GM12878 (cell line): Measurements from ENCODE around the gene MACROD2. TPM values are rescaled to one million over a fixed set of nuclear protein-coding genes. Genes with fewer than 3 reads are reported as not detected.

Experiments used
- ATAC-seq: fragments of 200-7000 bp; cut with Tn5 transposase; 3 replicates; pipeline ENCODE4 v1.9.1; 2020; ENCODE audit warnings: mild to moderate bottlenecking, moderate library complexity
- BruUV-seq: library from RNA; stranded (reverse); fragments of 400-500 nt; replicated peaks from 2 replicates; lab custom pipeline; 2021; lab: Mats Ljungman, UMichigan
- CTCF ChIA-PET: fragments of 300-600 bp; sonication (Branson Sonifier 250); formaldehyde crosslinking; extraction: SDS; loops from one replicate; lab custom pipeline; 2021; ENCODE audit warnings: inconsistent platforms; lab: Yijun Ruan, JAX
- POLR2A ChIA-PET: fragments of 350-600 bp; formaldehyde crosslinking; extraction: SDS; loops from one replicate; lab custom pipeline; 2021; ENCODE audit warnings: inconsistent platforms; lab: Charles Lee
- RAD21 ChIA-PET: fragments of 300-600 bp; sonication (Branson Sonifier 250); formaldehyde crosslinking; loops from one replicate; lab custom pipeline; 2023; ENCODE audit warnings: antibody characterized with exemption; ENCODE audit not compliant: unreplicated experiment; lab: Charles Lee
- SMC1A ChIA-PET: fragments of 300-600 bp; sonication (Branson Sonifier 250); formaldehyde crosslinking; loops from one replicate; lab custom pipeline; 2023; ENCODE audit not compliant: unreplicated experiment, uncharacterized antibody; lab: Charles Lee
- DNase-seq: peaks from one replicate; pipeline ENCODE4 v3.0.0-alpha.2; 2011; ENCODE audit warnings: low read depth, low spot score
- FAIRE-seq: peaks from 3 replicates; lab custom pipeline; 2011; peaks lifted over from hg19 to GRCh38; lab: Jason Lieb, UNC
- H2AFZ ChIP-seq: 2 replicates; pipeline ENCODE4 v1.6.0; 2011; ENCODE audit warnings: low read depth, low read length, control low read depth; ENCODE audit not compliant: control insufficient read depth
- H3K27ac ChIP-seq: 2 replicates; pipeline ENCODE4 v1.5.1; 2011; ENCODE audit warnings: control low read depth; ENCODE audit not compliant: control insufficient read depth, insufficient read depth
- H3K27me3 ChIP-seq, 2 experiments: replicated peaks in 1 of 2; 2 replicates each; pipeline versions ENCODE4 v1.6.0 to v1.6.1; 2011; ENCODE audit warnings: low read length in 1 of 2; ENCODE audit not compliant: control insufficient read depth in 2 of 2, insufficient read depth in 2 of 2
- H3K36me3 ChIP-seq, 2 experiments: 2 replicates each; pipeline ENCODE4 v1.5.1; 2011; ENCODE audit warnings: low read length in 1 of 2; ENCODE audit not compliant: control insufficient read depth in 2 of 2, insufficient read depth in 2 of 2
- H3K4me1 ChIP-seq: 2 replicates; pipeline ENCODE4 v1.6.1; 2011; ENCODE audit warnings: mild to moderate bottlenecking, low read length, moderate library complexity, mixed read lengths; ENCODE audit not compliant: control insufficient read depth, insufficient read depth
- H3K4me2 ChIP-seq: 2 replicates; pipeline ENCODE4 v1.6.0; 2011; ENCODE audit warnings: control low read depth; ENCODE audit not compliant: control insufficient read depth, insufficient read depth
- H3K4me3 ChIP-seq: fragments of 200-600 bp; sonication (generic); 2 replicates; pipeline ENCODE4 v1.5.1; 2016
- H3K79me2 ChIP-seq: 2 replicates; pipeline ENCODE4 v1.6.0; 2011; ENCODE audit warnings: low read length; ENCODE audit not compliant: control insufficient read depth, insufficient read depth
- H3K9ac ChIP-seq: 2 replicates; pipeline ENCODE4 v1.8.0; 2011; ENCODE audit warnings: low read length, control low read depth, mixed read lengths; ENCODE audit not compliant: control insufficient read depth, insufficient read depth
- H3K9me3 ChIP-seq: replicated peaks from 3 replicates; pipeline ENCODE4 v1.5.1; 2011; ENCODE audit warnings: mild to moderate bottlenecking, low read length; ENCODE audit not compliant: control insufficient read depth, insufficient read depth
- H4K20me1 ChIP-seq: 2 replicates; pipeline ENCODE4 v1.6.0; 2011; ENCODE audit not compliant: control insufficient read depth, insufficient read depth
- CBX5 ChIP-seq: sonication (generic); IDR thresholded peaks from 2 replicates; pipeline ENCODE4 v1.6.1; 2016; ENCODE audit warnings: low read depth, moderate library complexity, mild to moderate bottlenecking, inconsistent platforms
- CTCF ChIP-seq, 3 experiments: IDR thresholded peaks in 2 of 3; conservative IDR thresholded peaks in 1 of 3; 2 replicates each; pipeline ENCODE4 v1.5.1; 2011; ENCODE audit warnings: low read depth in 3 of 3, low read length in 3 of 3, mild to moderate bottlenecking in 3 of 3, control low read depth in 2 of 3, moderate library complexity in 2 of 3, inconsistent platforms in 1 of 3, mixed read lengths in 1 of 3; ENCODE audit not compliant: control insufficient read depth in 2 of 3, insufficient read depth in 1 of 3; ENCODE audit errors: extremely low read depth in 1 of 3
- E4F1 ChIP-seq: fragments of 450-650 bp; IDR thresholded peaks from 2 replicates; pipeline ENCODE4 v1.6.1; 2018; ENCODE audit warnings: borderline replicate concordance, mild to moderate bottlenecking; ENCODE audit not compliant: partially characterized antibody
- HDAC2 ChIP-seq: fragments of 200-600 bp; sonication (generic); IDR thresholded peaks from 2 replicates; pipeline ENCODE4 v1.6.1; 2017
- MYB ChIP-seq: fragments of 150-350 bp; IDR thresholded peaks from 2 replicates; pipeline ENCODE4 v1.6.1; 2014; ENCODE audit warnings: mild to moderate bottlenecking, low read depth, low read length, borderline replicate concordance
- PBX3 ChIP-seq: IDR thresholded peaks from 2 replicates; pipeline ENCODE4 v1.6.1; 2011; ENCODE audit warnings: mild to moderate bottlenecking, low read depth, low read length, moderate library complexity; ENCODE audit not compliant: insufficient replicate concordance
- PML ChIP-seq: IDR thresholded peaks from 2 replicates; pipeline ENCODE4 v1.6.1; 2012; ENCODE audit warnings: low read length, inconsistent platforms
- SIX5 ChIP-seq: IDR thresholded peaks from 2 replicates; pipeline ENCODE4 v1.6.1; 2011; ENCODE audit warnings: mild to moderate bottlenecking, low read depth, low read length, moderate library complexity; ENCODE audit not compliant: severe bottlenecking
- STAT3 ChIP-seq: IDR thresholded peaks from 2 replicates; pipeline ENCODE4 v1.6.1; 2011; ENCODE audit warnings: low read depth, low read length, improper control_type of control experiment
- TAF1 ChIP-seq: IDR thresholded peaks from 2 replicates; pipeline ENCODE4 v1.6.1; 2011; ENCODE audit warnings: mild to moderate bottlenecking, low read depth, low read length, borderline replicate concordance
- TARDBP ChIP-seq: IDR thresholded peaks from 2 replicates; pipeline ENCODE4 v1.6.1; 2016; ENCODE audit warnings: borderline replicate concordance
- ZNF622 ChIP-seq: fragments of 450-650 bp; IDR thresholded peaks from 2 replicates; pipeline ENCODE4 v1.6.1; 2017; ENCODE audit warnings: mild to moderate bottlenecking, inconsistent platforms
- ZSCAN29 ChIP-seq: fragments of 450-650 bp; IDR thresholded peaks from 2 replicates; pipeline ENCODE4 v1.6.1; 2017; ENCODE audit warnings: mild to moderate bottlenecking, moderate library complexity
- WGBS: methylation state at CpG from one replicate; pipeline ENCODE4 v1.1.6; 2016; ENCODE audit warnings: low lambda C conversion rate; ENCODE audit not compliant: insufficient replicate concordance, insufficient coverage; ENCODE audit errors: missing lambda C conversion rate; 5-methylcytosine and 5-hydroxymethylcytosine counted together
- in situ Hi-C: fragments of 300-500 bp; cut with MboI; formaldehyde crosslinking; loops from 9 replicates; pipeline ENCODE4 v1.14.3; 2018; ENCODE audit warnings: mixed read lengths
- intact Hi-C: fragments of 100-400 bp; cut with micrococcal nuclease; formaldehyde crosslinking; loops from one replicate; pipeline ENCODE4 v1.14.2; 2022; ENCODE audit not compliant: unreplicated experiment
- polyA plus RNA-seq, 11 experiments: library from polyadenylated mRNA; depleted of rRNA in 4 of 11; unstranded in 6 of 11; stranded (reverse) in 5 of 11; fragments of >200 nt; fragmentation: Nextera tagmentation in 4 of 11; fragmentation: Illumina TruSeq in 1 of 11; extraction: Ambion mirVana in 4 of 11; extraction: Trizol in 1 of 11; gene quantifications; 1 replicate in 1 of 11; 2 replicates in 10 of 11; pipeline versions ENCODE4 v1.2.1 to v1.2.3, GENCODE V29; 2011 to 2016; ENCODE audit warnings: inconsistent platforms in 2 of 11, missing spikeins in 2 of 11, low read depth in 1 of 11
- total RNA-seq, 4 experiments: library from RNA; depleted of rRNA in 3 of 4; stranded (reverse); fragments of >200 nt in 3 of 4; fragmentation: Illumina TruSeq in 1 of 4; extraction: Trizol in 1 of 4; gene quantifications; 2 replicates each; pipeline versions ENCODE4 v1.2.1 to v1.2.3, GENCODE V29; 2013 to 2021

MACROD2 gene
- total and polyA plus RNA-seq, 10 of the 15 experiments (the other 5 are each of a cell fraction or from before 2014, with no cell fraction given): 1.1 to 21.5 (median 2.2) TPM

GRCh38 chr20:14432597-14432996 is 437.3 kb downstream of the MACROD2 start (continued):
- TF ChIP-seq CBX5: no peak

- no peaks in the 10 kb centered on the region for H3K79me2 ChIP-seq
- no TSS peak for BruUV-seq
- no peak overlapping the region for H3K4me3 ChIP-seq
- in situ Hi-C loops: no loop called here
- TF ChIP-seq STAT3 (no peak), PML (no peak), ZNF622 (no peak), E4F1 (no peak), ZSCAN29 (no peak), PBX3 (no peak), MYB (no peak), SIX5 (no peak), TAF1 (no peak), CTCF (IDR thresholded peaks at IDR 0.05 in 2 of 3, conservative IDR thresholded peaks at IDR 0.05 in 1 of 3; ENCODE audit: control insufficient read depth in 2 of 3, extremely low read depth in 1 of 3, insufficient read depth in 1 of 3, low read depth in 3 of 3, low read length in 3 of 3) (no peak), TARDBP (no peak), HDAC2 (no peak)
- H3K9ac ChIP-seq: no peak overlapping the region
- intact Hi-C loops: no loop called here
- ChIA-PET RAD21 (no interaction called here), CTCF (no interaction called here), SMC1A (no interaction called here), POLR2A (no interaction called here)
- DNase-seq: no peak
- 0% methylated on average over 1 of the region's 1 CpG for WGBS
- H3K4me1 ChIP-seq: no peaks in the 10 kb centered on the region
- no peaks in the 10 kb centered on the region for H3K27me3 ChIP-seq
- no peak overlapping the region for H3K27ac ChIP-seq
- no peak for FAIRE-seq
- H3K36me3 ChIP-seq: no peaks in the 10 kb centered on the region
- no peaks in the 10 kb centered on the region for H4K20me1 ChIP-seq
- no peak overlapping the region for H3K4me2 ChIP-seq
- H2AFZ ChIP-seq: no peak overlapping the region
- ATAC-seq: no peak
- no peaks in the 10 kb centered on the region for H3K9me3 ChIP-seq
Observed at GRCh38 chr20:14434384-14435136, 439.2 kb downstream of the MACROD2 start.
